HepG2 (cell line): ENCODE measurements around the gene MNT. TPM values are rescaled to one million over a fixed set of nuclear protein-coding genes. Genes with fewer than 3 reads are reported as not detected.
A peak's percentile ranks its signal among the peaks of the same experiment; 100 is the strongest.

Experiments
- CC2D1A ChIP-seq: sonication (generic); formaldehyde crosslinking; IDR thresholded peaks from 2 replicates; pipeline ENCODE4 v1.8.1; 2023; ENCODE audit warnings: mild to moderate bottlenecking, missing genetic modification reagents
- ETS1 ChIP-seq: sonication (generic); formaldehyde crosslinking; IDR thresholded peaks from 2 replicates; pipeline ENCODE4 v1.4.0; 2020; ENCODE audit warnings: missing genetic modification reagents
- HINFP ChIP-seq: sonication (generic); formaldehyde crosslinking; IDR thresholded peaks from 2 replicates; pipeline ENCODE4 v1.4.0; 2020; ENCODE audit warnings: low read depth, mild to moderate bottlenecking, missing genetic modification reagents
- HNF4G ChIP-seq, 2 experiments: sonication (generic) in 1 of 2; formaldehyde crosslinking in 1 of 2; IDR thresholded peaks; 2 replicates each; pipeline versions ENCODE4 v1.4.0 to v1.6.1; 2011 to 2020; ENCODE audit warnings: borderline replicate concordance in 2 of 2, low read depth in 2 of 2, mild to moderate bottlenecking in 2 of 2, low read length in 1 of 2, missing genetic modification reagents in 1 of 2, moderate library complexity in 1 of 2
- HOMEZ ChIP-seq: IDR thresholded peaks from 2 replicates; pipeline ENCODE4 v1.6.1; 2016; ENCODE audit warnings: low read depth
- MAZ ChIP-seq, 2 experiments: sonication (generic) in 1 of 2; formaldehyde crosslinking in 1 of 2; IDR thresholded peaks; 2 replicates each; pipeline versions ENCODE4 v1.5.0 to v1.6.1; 2012 to 2020; ENCODE audit warnings: low read depth in 2 of 2, mild to moderate bottlenecking in 2 of 2, borderline replicate concordance in 1 of 2, improper control_type of control experiment in 1 of 2, low read length in 1 of 2, missing genetic modification reagents in 1 of 2, moderate library complexity in 1 of 2
- NR1H2 ChIP-seq: sonication (generic); formaldehyde crosslinking; IDR thresholded peaks from 2 replicates; pipeline ENCODE4 v1.8.1; 2022; ENCODE audit warnings: low read depth, missing genetic modification reagents, borderline replicate concordance
- PHF21A ChIP-seq: sonication (generic); formaldehyde crosslinking; IDR thresholded peaks from 2 replicates; pipeline ENCODE4 v1.5.0; 2020; ENCODE audit warnings: mild to moderate bottlenecking, missing genetic modification reagents
- RNF219 ChIP-seq: sonication (generic); formaldehyde crosslinking; IDR thresholded peaks from 2 replicates; pipeline ENCODE4 v1.5.0; 2020; ENCODE audit warnings: mild to moderate bottlenecking, missing genetic modification reagents
- TRIM24 ChIP-seq: sonication (generic); formaldehyde crosslinking; IDR thresholded peaks from 2 replicates; pipeline ENCODE4 v1.8.0; 2022; ENCODE audit warnings: mild to moderate bottlenecking, missing genetic modification reagents
- ZNF512 ChIP-seq: sonication (generic); formaldehyde crosslinking; IDR thresholded peaks from 2 replicates; pipeline ENCODE4 v1.4.0; 2020; ENCODE audit warnings: mild to moderate bottlenecking, missing genetic modification reagents
- ZNF550 ChIP-seq: sonication (generic); formaldehyde crosslinking; IDR thresholded peaks from 2 replicates; pipeline ENCODE4 v1.4.0; 2020; ENCODE audit warnings: mild to moderate bottlenecking, missing genetic modification reagents, borderline replicate concordance
- ZNF710 ChIP-seq: sonication (generic); formaldehyde crosslinking; IDR thresholded peaks from 2 replicates; pipeline ENCODE4 v1.5.0; 2020; ENCODE audit warnings: mild to moderate bottlenecking, missing genetic modification reagents, borderline replicate concordance
- ZNF749 ChIP-seq: sonication (generic); formaldehyde crosslinking; IDR thresholded peaks from 2 replicates; pipeline ENCODE4 v1.8.0; 2022; ENCODE audit warnings: mild to moderate bottlenecking, missing genetic modification reagents, moderate library complexity, borderline replicate concordance
- ZNF792 ChIP-seq: IDR thresholded peaks from 2 replicates; pipeline ENCODE4 v1.6.1; 2016
- polyA plus RNA-seq, 8 experiments: library from polyadenylated mRNA; depleted of rRNA in 3 of 8; stranded (reverse) in 7 of 8; unstranded in 1 of 8; fragments of >200 nt; fragmentation: Illumina TruSeq in 4 of 8; extraction: Trizol in 4 of 8; gene quantifications; 2 replicates each; pipeline versions ENCODE4 v1.2.1 to v1.2.3, GENCODE V29; 2011 to 2016; ENCODE audit warnings: low read depth in 4 of 8, missing spikeins in 1 of 8, mixed read lengths in 1 of 8; ENCODE audit not compliant: insufficient read depth in 1 of 8
- total RNA-seq, 5 experiments: library from RNA; depleted of rRNA; stranded (reverse); fragments of >200 nt; fragmentation: Illumina TruSeq; extraction: Trizol; gene quantifications; 2 replicates each; pipeline ENCODE4 v1.2.3, GENCODE V29; 2016; ENCODE audit warnings: low read depth in 1 of 5

Gene MNT
- total and polyA plus RNA-seq, 2 of the 13 experiments (the other 11 are each of a cell fraction or from before 2014, with no cell fraction given), result 2.1 to 3.5 TPM

GRCh38 chr17:2401426-2402221 is 764 bp upstream of the MNT start (continued):
- TF ChIP-seq MAZ (IDR thresholded peaks at IDR 0.05; ENCODE audit: borderline replicate concordance, low read depth, low read length) (peak; percentile 56), MAZ (CRISPR knock-in tag; IDR thresholded peaks at IDR 0.05; ENCODE audit: low read depth) (0 out of 2 replicates have a peak, but pooled peaks have one; percentile 43), ZNF550 (CRISPR knock-in tag) (no peak), HOMEZ (no peak), CC2D1A (no peak), ZNF710 (CRISPR knock-in tag) (no peak), TRIM24 (CRISPR knock-in tag) (no peak), PHF21A (CRISPR knock-in tag) (peak; percentile 43; the same call in 1 of the 2 replicates), ZNF512 (CRISPR knock-in tag) (no peak), RNF219 (CRISPR knock-in tag) (no peak), HNF4G (IDR thresholded peaks at IDR 0.05; ENCODE audit: borderline replicate concordance, low read depth, low read length) (peak; percentile 51; the same call in 1 of the 2 replicates), HNF4G (CRISPR knock-in tag; IDR thresholded peaks at IDR 0.05; ENCODE audit: borderline replicate concordance, low read depth) (no peak), ZNF749 (CRISPR knock-in tag) (peak; percentile 51; the same call in 1 of the 2 replicates), NR1H2 (CRISPR knock-in tag) (no peak), ETS1 (CRISPR knock-in tag) (0 out of 2 replicates have a peak, but pooled peaks have one; percentile 35), ZNF792 (no peak; the same call in 1 of the 2 replicates), HINFP (CRISPR knock-in tag) (0 out of 2 replicates have a peak, but pooled peaks have one; percentile 59)
